ENCODE measurements around the gene BCAS3.

The BCAS3 gene

GRCh38 chr17:61227866-61228265 is 550.2 kb downstream of the BCAS3 start:
- Histone ChIP-seq H3K27me3 (no peaks in the 10 kb centered on the region), H3K4me1 (peaks cover 11% of the 10 kb centered on the region), H3K4me2 (no peak overlapping the region), H4K20me1 (no peaks in the 10 kb centered on the region), H3K9me3 (no peaks in the 10 kb centered on the region), H3K4me3 (no peak overlapping the region), H3K36me3 (no peaks in the 10 kb centered on the region), H3K27ac (no peak overlapping the region), H3K9ac (no peak overlapping the region)
- TF ChIP-seq Cebpa-rat (IDR thresholded peaks at IDR 0.05) = no peak

GRCh38 chr17:61230461-61230860 is 552.8 kb downstream of the BCAS3 start:
- Histone ChIP-seq H3K36me3 (no peaks in the 10 kb centered on the region), H3K9ac (no peak overlapping the region), H3K27ac (no peak overlapping the region), H3K4me1 (no peaks in the 10 kb centered on the region), H3K27me3 (no peaks in the 10 kb centered on the region), H3K4me2 (no peak overlapping the region), H3K9me3 (no peaks in the 10 kb centered on the region), H3K4me3 (no peak overlapping the region), H4K20me1 (no peaks in the 10 kb centered on the region)
- TF ChIP-seq Cebpa-rat (IDR thresholded peaks at IDR 0.05) = no peak

GRCh38 chr17:61230972-61231820 is 553.5 kb downstream of the BCAS3 start:
- H3K4me2 ChIP-seq = no peak overlapping the region
- no peaks in the 10 kb centered on the region for H3K4me1 ChIP-seq
- no peaks in the 10 kb centered on the region for H3K9me3 ChIP-seq
- no peaks in the 10 kb centered on the region for H3K36me3 ChIP-seq
- H3K9ac ChIP-seq = no peak overlapping the region
- H3K27ac ChIP-seq = no peak overlapping the region
- no peak overlapping the region for H3K4me3 ChIP-seq
- H3K27me3 ChIP-seq = no peaks in the 10 kb centered on the region
- no peak for TF ChIP-seq Cebpa-rat (IDR thresholded peaks at IDR 0.05)
- no peaks in the 10 kb centered on the region for H4K20me1 ChIP-seq

GRCh38 chr17:61232871-61233270 is 555.2 kb downstream of the BCAS3 start:
- H3K27ac ChIP-seq = no peak overlapping the region
- H3K27me3 ChIP-seq = no peaks in the 10 kb centered on the region
- H3K9ac ChIP-seq = no peak overlapping the region
- H3K36me3 ChIP-seq = no peaks in the 10 kb centered on the region
- H3K4me3 ChIP-seq = no peak overlapping the region
- H4K20me1 ChIP-seq = no peaks in the 10 kb centered on the region
- H3K9me3 ChIP-seq = peaks cover 9% of the 10 kb centered on the region
- no peak for TF ChIP-seq Cebpa-rat (IDR thresholded peaks at IDR 0.05)
- H3K4me1 ChIP-seq = no peaks in the 10 kb centered on the region
- H3K4me2 ChIP-seq = no peak overlapping the region

GRCh38 chr17:61233991-61234750 is 556.5 kb downstream of the BCAS3 start:
- no peak overlapping the region for H3K9ac ChIP-seq
- no peak for TF ChIP-seq Cebpa-rat (IDR thresholded peaks at IDR 0.05)
- no peak overlapping the region for H3K27ac ChIP-seq
- no peak overlapping the region for H3K4me2 ChIP-seq
- no peaks in the 10 kb centered on the region for H3K36me3 ChIP-seq
- no peaks in the 10 kb centered on the region for H4K20me1 ChIP-seq
- peaks cover 10% of the 10 kb centered on the region for H3K4me1 ChIP-seq
- peaks cover 9% of the 10 kb centered on the region for H3K9me3 ChIP-seq
- H3K27me3 ChIP-seq = no peaks in the 10 kb centered on the region
- no peak overlapping the region for H3K4me3 ChIP-seq

- Histone ChIP-seq H3K4me2 (no peak overlapping the region), H3K4me1 (peaks cover 10% of the 10 kb centered on the region), H4K20me1 (no peaks in the 10 kb centered on the region), H3K9ac (no peak overlapping the region), H3K27me3 (no peaks in the 10 kb centered on the region), H3K9me3 (peaks cover 9% of the 10 kb centered on the region), H3K4me3 (no peak overlapping the region), H3K27ac (no peak overlapping the region), H3K36me3 (no peaks in the 10 kb centered on the region)
- no peak for TF ChIP-seq Cebpa-rat (IDR thresholded peaks at IDR 0.05)
Observed at GRCh38 chr17:61235001-61235826, 557.6 kb downstream of the BCAS3 start.

GRCh38 chr17:61235827-61236197 is 558.2 kb downstream of the BCAS3 start:
- no peak for TF ChIP-seq Cebpa-rat (IDR thresholded peaks at IDR 0.05)
- no peaks in the 10 kb centered on the region for H3K27me3 ChIP-seq
- no peak overlapping the region for H3K4me3 ChIP-seq
- H3K27ac ChIP-seq = no peak overlapping the region
- no peaks in the 10 kb centered on the region for H3K36me3 ChIP-seq
- no peaks in the 10 kb centered on the region for H4K20me1 ChIP-seq
- peaks cover 10% of the 10 kb centered on the region for H3K4me1 ChIP-seq
- H3K4me2 ChIP-seq = no peak overlapping the region
- H3K9ac ChIP-seq = no peak overlapping the region
- peaks cover 9% of the 10 kb centered on the region for H3K9me3 ChIP-seq

- Histone ChIP-seq H3K27me3 (no peaks in the 10 kb centered on the region), H3K36me3 (no peaks in the 10 kb centered on the region), H3K4me3 (no peak overlapping the region), H3K9ac (no peak overlapping the region), H3K9me3 (peaks cover 9% of the 10 kb centered on the region), H4K20me1 (no peaks in the 10 kb centered on the region), H3K4me2 (no peak overlapping the region), H3K4me1 (peaks cover 10% of the 10 kb centered on the region), H3K27ac (no peak overlapping the region)
- no peak for TF ChIP-seq Cebpa-rat (IDR thresholded peaks at IDR 0.05)
Observed at GRCh38 chr17:61237275-61237674, 559.6 kb downstream of the BCAS3 start.

- no peak for TF ChIP-seq Cebpa-rat (IDR thresholded peaks at IDR 0.05)
Observed at GRCh38 chr17:61238455-61238933, 560.8 kb downstream of the BCAS3 start.

More at GRCh38 chr17:61238455-61238933, 560.8 kb downstream of the BCAS3 start:
- Histone ChIP-seq H3K4me3 (no peak overlapping the region), H4K20me1 (no peaks in the 10 kb centered on the region), H3K4me2 (peak overlapping the region; percentile 38), H3K27me3 (no peaks in the 10 kb centered on the region), H3K9me3 (peaks cover 17% of the 10 kb centered on the region), H3K9ac (no peak overlapping the region), H3K27ac (no peak overlapping the region), H3K4me1 (peaks cover 10% of the 10 kb centered on the region), H3K36me3 (no peaks in the 10 kb centered on the region)

Measured in BLaER1 (cell line).